Thyroid gland (tissue), 4 donors: ENCODE results near the gene DAZAP2.

Source experiments
- CTCF ChIP-seq, 6 experiments: fragments of 200-600 bp in 3 of 6; fragments of 450-650 bp in 3 of 6; sonication (generic) in 3 of 6; IDR thresholded peaks; one replicate each; pipeline ENCODE4 v1.5.1; 2016 to 2019; ENCODE audit warnings: antibody characterized with exemption in 6 of 6, mild to moderate bottlenecking in 2 of 6, inconsistent platforms in 1 of 6, moderate library complexity in 1 of 6
- POLR2A ChIP-seq, 2 donors: fragments of 450-650 bp; IDR thresholded peaks; one replicate each; pipeline ENCODE4 v1.6.1; 2017; ENCODE audit warnings: antibody characterized with exemption in 2 of 2, mild to moderate bottlenecking in 2 of 2, moderate library complexity in 1 of 2

- TF ChIP-seq CTCF (IDR thresholded peaks at IDR 0.05) (no peak), POLR2A (IDR thresholded peaks at IDR 0.05) (no peak)
Observed at GRCh38 chr12:51270067-51270950, 31.7 kb downstream of the DAZAP2 start, which contains the start of gene SMAGP.
